ENCODE data around the gene NTSR1.

GRCh38 chr20:62677678-62678077, 31.0 kb upstream of the NTSR1 start:
- TF ChIP-seq CTCF (conservative IDR thresholded peaks at IDR 0.05; ENCODE audit: low read depth in 2 of 2) (no peak), POLR2AphosphoS5 (IDR thresholded peaks at IDR 0.05; ENCODE audit: low read depth) (no peak), EZH2 (IDR thresholded peaks at IDR 0.05; ENCODE audit: low read depth, unreplicated experiment) (no peak), ZNF331 (CRISPR knock-in tag; IDR thresholded peaks at IDR 0.05; ENCODE audit: low read depth) (no peak), CREB1 (CRISPR knock-in tag; IDR thresholded peaks at IDR 0.05; ENCODE audit: low read depth) (no peak), JUNB (IDR thresholded peaks at IDR 0.05; ENCODE audit: unreplicated experiment) (no peak), EZH2phosphoT487 (IDR thresholded peaks at IDR 0.05; ENCODE audit: unreplicated experiment) (no peak), REST (IDR thresholded peaks at IDR 0.05; ENCODE audit: unreplicated experiment) (no peak), STAT1 (IDR thresholded peaks at IDR 0.05; ENCODE audit: unreplicated experiment) (no peak), ZNF462 (CRISPR knock-in tag; IDR thresholded peaks at IDR 0.05) (no peak), ETS1 (IDR thresholded peaks at IDR 0.05) (no peak)

Data from GM23338 (cell line).